Astrocyte (in vitro differentiated cells and primary cell): ENCODE results near the gene TENT4A.

Experiments
- CTCF ChIP-seq: IDR thresholded peaks from 2 replicates; pipeline ENCODE4 v1.5.1; 2011; ENCODE audit warnings: low read depth, mild to moderate bottlenecking, inconsistent platforms, low read length, moderate library complexity; ENCODE audit not compliant: insufficient read depth
- EZH2 ChIP-seq: IDR thresholded peaks from 2 replicates; pipeline ENCODE4 v1.6.1; 2012; ENCODE audit warnings: mild to moderate bottlenecking, low read length, inconsistent platforms; ENCODE audit not compliant: insufficient read depth

DNA sequence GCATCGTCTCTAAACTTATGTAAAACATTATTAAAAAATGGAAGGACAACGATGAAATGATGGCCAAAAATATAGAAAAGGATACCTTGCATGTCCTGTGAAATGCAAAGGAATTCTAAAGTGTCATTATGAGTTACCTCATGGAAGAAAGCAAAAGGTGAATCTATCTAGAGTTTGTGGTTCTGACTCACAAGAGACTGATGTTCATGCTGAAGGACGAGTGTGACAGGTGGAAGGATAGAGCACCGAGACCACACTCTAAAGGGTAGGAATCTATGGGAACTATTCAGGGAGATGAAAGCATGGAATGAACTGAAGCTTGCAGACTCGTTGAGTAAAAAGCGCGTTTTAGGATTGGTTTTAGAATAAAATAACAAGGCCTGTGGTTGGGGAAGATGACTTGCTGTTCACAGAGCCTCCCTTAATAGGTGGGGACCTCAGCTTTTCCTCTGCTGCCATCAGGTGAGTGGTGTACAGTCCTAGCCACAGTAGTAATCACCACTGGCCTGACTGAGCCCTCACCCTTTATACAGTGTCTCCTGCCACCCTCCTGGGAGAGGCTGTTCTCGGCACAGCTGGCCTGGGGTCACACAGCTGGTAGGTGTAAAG, 11.2 kb downstream of the TENT4A start:
- TF ChIP-seq CTCF (no peak), EZH2 (no peak)
